Adrenal gland (tissue), 5 donors: Measurements from ENCODE around the gene CD7.

ENCODE experiments used
- CTCF ChIP-seq, 6 experiments: fragments of 450-650 bp in 4 of 6; fragments of 200-600 bp in 2 of 6; sonication (generic) in 1 of 6; IDR thresholded peaks; 1 replicate in 5 of 6; 2 replicates in 1 of 6; pipeline versions ENCODE4 v1.5.1 to v1.8.0; 2016 to 2021; ENCODE audit warnings: antibody characterized with exemption in 6 of 6, mild to moderate bottlenecking in 2 of 6, moderate library complexity in 1 of 6
- POLR2A ChIP-seq, 2 donors: fragments of 450-650 bp; IDR thresholded peaks; one replicate each; pipeline ENCODE4 v1.6.1; 2017; ENCODE audit warnings: antibody characterized with exemption in 2 of 2, mild to moderate bottlenecking in 2 of 2, moderate library complexity in 1 of 2
- donor health status: DM: no; HTN: no; CAD: no.

GRCh38 chr17:82351254-82351712 is 33.9 kb upstream of the CD7 start:
- TF ChIP-seq POLR2A (IDR thresholded peaks at IDR 0.05) (no peak), CTCF (IDR thresholded peaks at IDR 0.05) (no peak)
